H1 (cell line): ENCODE data around the gene AIRE.

Experiments used
- CHD2 ChIP-seq: IDR thresholded peaks from 2 replicates; pipeline ENCODE4 v1.6.1; 2012; ENCODE audit warnings: low read length, improper control_type of control experiment
- EP300 ChIP-seq, 2 experiments: IDR thresholded peaks; 1 replicate in 1 of 2; 2 replicates in 1 of 2; pipeline ENCODE4 v1.6.1; 2011 to 2012; ENCODE audit warnings: low read depth in 2 of 2, low read length in 2 of 2, mild to moderate bottlenecking in 2 of 2, borderline replicate concordance in 1 of 2, inconsistent platforms in 1 of 2, moderate library complexity in 1 of 2
- EZH2 ChIP-seq: fragments of 200-600 bp; sonication (generic); IDR thresholded peaks from 2 replicates; pipeline ENCODE4 v1.7.1; 2012; ENCODE audit warnings: low read depth, mild to moderate bottlenecking, moderate library complexity, low read length, inconsistent platforms; ENCODE audit not compliant: severe bottlenecking
- GABPA ChIP-seq: IDR thresholded peaks from 2 replicates; pipeline ENCODE4 v1.6.1; 2011; ENCODE audit warnings: mild to moderate bottlenecking, low read length, moderate library complexity, borderline replicate concordance; ENCODE audit not compliant: insufficient read depth
- MAFK ChIP-seq: IDR thresholded peaks from 2 replicates; pipeline ENCODE4 v1.6.1; 2012; ENCODE audit warnings: low read depth, mild to moderate bottlenecking, improper control_type of control experiment, low read length
- POLR2A ChIP-seq, 2 experiments: IDR thresholded peaks; 1 replicate in 1 of 2; 2 replicates in 1 of 2; pipeline ENCODE4 v1.6.1; 2011; ENCODE audit warnings: low read depth in 2 of 2, low read length in 2 of 2, mild to moderate bottlenecking in 2 of 2; ENCODE audit errors: control extremely low read depth in 1 of 2
- POU5F1 ChIP-seq: IDR thresholded peaks from 2 replicates; pipeline ENCODE4 v1.6.1; 2011; ENCODE audit warnings: low read depth, mild to moderate bottlenecking, low read length, moderate library complexity
- TF ChIP-seq, protein P1 (sequence below), 3 experiments: IDR thresholded peaks; 1 replicate in 2 of 3; 2 replicates in 1 of 3; pipeline versions ENCODE4 v1.5.1 to v1.6.1; 2011; ENCODE audit warnings: low read length in 3 of 3, mild to moderate bottlenecking in 3 of 3, inconsistent platforms in 2 of 3, low read depth in 1 of 3, moderate library complexity in 1 of 3; ENCODE audit not compliant: insufficient read depth in 1 of 3; ENCODE audit errors: control extremely low read depth in 1 of 3

DNA sequence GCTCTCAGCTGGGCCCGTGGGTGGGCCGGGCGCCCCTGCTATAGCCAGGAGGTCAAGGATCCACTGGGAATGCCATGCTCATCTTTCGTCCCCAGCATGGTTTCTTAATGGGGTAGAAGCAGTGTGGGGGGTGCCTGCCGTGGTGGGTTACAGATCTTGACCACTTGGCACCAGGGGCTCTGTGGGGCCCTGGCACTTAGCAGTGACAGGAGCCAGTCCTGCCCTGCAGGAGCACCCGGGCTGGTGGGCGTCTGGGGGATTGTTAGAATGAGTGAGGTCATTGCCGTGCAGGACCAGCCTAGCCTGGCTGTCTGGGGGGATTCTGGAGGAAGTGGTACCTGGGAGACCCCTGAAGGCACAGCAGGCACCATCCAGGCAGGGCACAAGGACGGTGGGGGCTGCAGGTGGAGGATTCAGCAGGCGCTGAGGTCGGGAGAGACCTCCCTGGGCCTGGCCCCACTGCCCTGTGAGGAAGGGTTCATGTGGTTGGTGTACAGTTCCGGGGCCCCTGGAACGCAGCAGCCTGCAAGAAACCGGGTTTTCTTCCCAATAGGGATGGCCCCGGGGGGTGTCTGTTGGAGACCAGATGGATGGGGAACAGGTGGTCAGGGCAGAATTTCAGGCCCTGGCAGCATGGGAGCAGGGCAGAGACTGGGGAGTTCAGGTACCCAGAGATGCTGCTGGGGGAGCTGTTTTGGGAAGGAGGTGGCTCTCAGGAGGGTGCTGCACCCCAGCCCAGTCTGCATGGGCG lies 4.8 kb downstream of the AIRE start:
- TF ChIP-seq EZH2 (no peak), POLR2A (IDR thresholded peaks at IDR 0.05; ENCODE audit: control extremely low read depth in 1 of 2, low read depth in 2 of 2, low read length in 2 of 2) (no peak), GABPA (no peak), MAFK (no peak), POU5F1 (no peak), EP300 (IDR thresholded peaks at IDR 0.05; ENCODE audit: borderline replicate concordance in 1 of 2, low read depth in 2 of 2, low read length in 2 of 2) (no peak), CHD2 (no peak)
- TF ChIP-seq, protein P1, sequence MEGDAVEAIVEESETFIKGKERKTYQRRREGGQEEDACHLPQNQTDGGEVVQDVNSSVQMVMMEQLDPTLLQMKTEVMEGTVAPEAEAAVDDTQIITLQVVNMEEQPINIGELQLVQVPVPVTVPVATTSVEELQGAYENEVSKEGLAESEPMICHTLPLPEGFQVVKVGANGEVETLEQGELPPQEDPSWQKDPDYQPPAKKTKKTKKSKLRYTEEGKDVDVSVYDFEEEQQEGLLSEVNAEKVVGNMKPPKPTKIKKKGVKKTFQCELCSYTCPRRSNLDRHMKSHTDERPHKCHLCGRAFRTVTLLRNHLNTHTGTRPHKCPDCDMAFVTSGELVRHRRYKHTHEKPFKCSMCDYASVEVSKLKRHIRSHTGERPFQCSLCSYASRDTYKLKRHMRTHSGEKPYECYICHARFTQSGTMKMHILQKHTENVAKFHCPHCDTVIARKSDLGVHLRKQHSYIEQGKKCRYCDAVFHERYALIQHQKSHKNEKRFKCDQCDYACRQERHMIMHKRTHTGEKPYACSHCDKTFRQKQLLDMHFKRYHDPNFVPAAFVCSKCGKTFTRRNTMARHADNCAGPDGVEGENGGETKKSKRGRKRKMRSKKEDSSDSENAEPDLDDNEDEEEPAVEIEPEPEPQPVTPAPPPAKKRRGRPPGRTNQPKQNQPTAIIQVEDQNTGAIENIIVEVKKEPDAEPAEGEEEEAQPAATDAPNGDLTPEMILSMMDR (IDR thresholded peaks at IDR 0.05; ENCODE audit: control extremely low read depth in 1 of 3, insufficient read depth in 1 of 3, low read depth in 1 of 3, low read length in 3 of 3), result no peak
